Smooth muscle cell (in vitro differentiated cells): Measurements from ENCODE around the gene PTGER1. TPM values are rescaled to one million over a fixed set of nuclear protein-coding genes. Genes with fewer than 3 reads are reported as not detected.

ENCODE experiments used
- DNase-seq: peaks from one replicate; lab custom pipeline; 2025; ENCODE audit not compliant: unreplicated experiment; lab: John Stamatoyannopoulos, UW
- H2AFZ ChIP-seq: fragments of 200-600 bp; sonication (generic); 2 replicates; pipeline ENCODE4 v1.6.0; 2016; ENCODE audit warnings: antibody characterized with exemption, low read depth, mild to moderate bottlenecking
- H3F3A ChIP-seq: fragments of 200-600 bp; sonication (generic); 2 replicates; pipeline ENCODE4 v1.6.0; 2017; ENCODE audit warnings: antibody characterized with exemption, low read depth
- H3K27ac ChIP-seq: fragments of 200-600 bp; sonication (generic); 2 replicates; pipeline ENCODE4 v1.5.1; 2016; ENCODE audit warnings: low read depth, mild to moderate bottlenecking
- H3K27me3 ChIP-seq: fragments of 200-600 bp; sonication (generic); 2 replicates; pipeline ENCODE4 v1.6.1; 2016; ENCODE audit warnings: low read depth, mild to moderate bottlenecking
- H3K36me3 ChIP-seq: fragments of 200-600 bp; sonication (generic); 2 replicates; pipeline ENCODE4 v1.5.1; 2016; ENCODE audit warnings: low read depth
- H3K4me1 ChIP-seq: fragments of 200-600 bp; sonication (generic); 2 replicates; pipeline ENCODE4 v1.5.1; 2016; ENCODE audit warnings: low read depth
- H3K4me2 ChIP-seq: fragments of 200-600 bp; sonication (generic); 2 replicates; pipeline ENCODE4 v1.6.0; 2016; ENCODE audit warnings: mild to moderate bottlenecking
- H3K4me3 ChIP-seq: fragments of 200-600 bp; sonication (generic); 2 replicates; pipeline ENCODE4 v1.5.1; 2016; ENCODE audit warnings: mild to moderate bottlenecking
- H3K79me2 ChIP-seq: fragments of 200-600 bp; sonication (generic); 2 replicates; pipeline ENCODE4 v1.6.0; 2016; ENCODE audit warnings: low read depth, mild to moderate bottlenecking
- H3K9ac ChIP-seq: fragments of 200-600 bp; sonication (generic); 2 replicates; pipeline ENCODE4 v1.6.0; 2016; ENCODE audit warnings: low read depth
- H3K9me3 ChIP-seq: fragments of 200-600 bp; sonication (generic); replicated peaks from 2 replicates; pipeline ENCODE4 v1.5.1; 2016; ENCODE audit warnings: low read depth
- H4K20me1 ChIP-seq: fragments of 200-600 bp; sonication (generic); 2 replicates; pipeline ENCODE4 v1.6.0; 2016; ENCODE audit warnings: low read depth
- WGBS: methylation state at CpG from one replicate; pipeline ENCODE4 v1.1.7; 2016; ENCODE audit warnings: low lambda C conversion rate; 5-methylcytosine and 5-hydroxymethylcytosine counted together
- polyA plus RNA-seq: library from polyadenylated mRNA; unstranded; fragments of >200 nt; fragmentation: Nextera tagmentation; extraction: Ambion mirVana; gene quantifications from 2 replicates; pipeline ENCODE4 v1.2.1, GENCODE V29; 2016
- total RNA-seq: library from RNA; depleted of rRNA; stranded (reverse); fragments of >200 nt; gene quantifications from 2 replicates; pipeline ENCODE4 v1.2.3, GENCODE V29; 2014
- TF ChIP-seq, protein P1 (sequence below): fragments of 200-600 bp; sonication (generic); IDR thresholded peaks from 2 replicates; pipeline ENCODE4 v1.5.1; 2017; ENCODE audit warnings: borderline replicate concordance, mild to moderate bottlenecking, antibody characterized with exemption; ENCODE audit not compliant: insufficient read depth, poor library complexity, severe bottlenecking

The PTGER1 gene
- total and polyA plus RNA-seq, 2 experiments from 2014 or later = 0.27 to 1.0 TPM

DNA sequence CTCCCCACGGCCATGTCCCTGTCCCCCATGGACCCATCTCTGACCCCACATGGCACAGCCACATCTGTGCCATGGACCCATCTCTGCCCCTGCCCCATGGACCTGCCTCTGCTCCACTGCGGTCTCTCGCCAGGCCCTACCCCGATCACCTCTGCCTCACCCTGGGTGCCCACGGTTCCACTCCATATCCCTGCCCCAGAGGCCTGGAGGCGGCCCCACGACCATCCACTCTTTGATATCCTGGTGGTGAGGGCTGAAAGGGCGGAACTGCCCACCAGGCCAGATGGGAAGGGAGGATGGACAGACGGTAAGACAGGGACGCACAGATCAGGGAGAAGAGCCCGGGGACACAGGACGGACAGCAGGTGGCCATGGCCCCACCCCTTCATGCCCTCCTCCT, 327 bp downstream of the PTGER1 start:
- no peak overlapping the region for H2AFZ ChIP-seq
- H3K9ac ChIP-seq = no peak overlapping the region

DNA sequence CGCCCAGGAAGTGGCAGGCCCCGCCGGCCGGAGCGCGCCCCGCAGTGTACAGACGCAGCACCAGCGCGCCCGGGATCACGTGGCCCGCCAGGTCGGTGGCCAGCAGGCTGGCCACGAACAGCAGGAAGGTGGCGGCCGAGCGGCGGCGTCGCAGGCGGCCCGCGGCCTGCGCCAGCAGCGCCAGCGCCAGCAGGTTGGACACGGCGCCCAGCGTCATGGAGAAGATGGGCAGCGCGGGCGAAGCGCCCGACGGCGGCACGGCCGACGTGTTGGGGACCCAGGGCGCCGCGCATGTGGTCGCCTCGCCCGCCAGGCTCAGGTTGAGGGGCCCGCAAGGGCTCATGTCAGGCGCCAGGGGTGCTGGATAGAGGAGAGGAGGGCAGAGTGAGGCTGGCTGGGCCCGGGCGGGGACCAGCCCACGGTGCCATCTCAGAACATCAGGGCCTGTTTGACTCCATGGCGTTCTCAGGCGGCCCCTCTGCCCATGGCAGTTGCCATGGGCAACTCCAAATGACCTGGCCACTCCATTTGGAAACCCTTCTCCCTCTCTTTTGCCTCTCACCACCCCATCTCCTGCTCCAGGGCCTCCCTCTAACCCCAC, 1.1 kb downstream of the PTGER1 start:
- peaks cover 12% of the 10 kb centered on the region for H3K4me1 ChIP-seq
- H3K27ac ChIP-seq = no peak overlapping the region
- H3K36me3 ChIP-seq = no peaks in the 10 kb centered on the region
- no peak overlapping the region for H3K9ac ChIP-seq
- 97% methylated on average over 52 of the region's 53 CpGs for WGBS
- H3K4me2 ChIP-seq = no peak overlapping the region
- H3K9me3 ChIP-seq = no peaks in the 10 kb centered on the region
- no peaks in the 10 kb centered on the region for H3K27me3 ChIP-seq
- H3K79me2 ChIP-seq = no peaks in the 10 kb centered on the region
- TF ChIP-seq, protein P1, sequence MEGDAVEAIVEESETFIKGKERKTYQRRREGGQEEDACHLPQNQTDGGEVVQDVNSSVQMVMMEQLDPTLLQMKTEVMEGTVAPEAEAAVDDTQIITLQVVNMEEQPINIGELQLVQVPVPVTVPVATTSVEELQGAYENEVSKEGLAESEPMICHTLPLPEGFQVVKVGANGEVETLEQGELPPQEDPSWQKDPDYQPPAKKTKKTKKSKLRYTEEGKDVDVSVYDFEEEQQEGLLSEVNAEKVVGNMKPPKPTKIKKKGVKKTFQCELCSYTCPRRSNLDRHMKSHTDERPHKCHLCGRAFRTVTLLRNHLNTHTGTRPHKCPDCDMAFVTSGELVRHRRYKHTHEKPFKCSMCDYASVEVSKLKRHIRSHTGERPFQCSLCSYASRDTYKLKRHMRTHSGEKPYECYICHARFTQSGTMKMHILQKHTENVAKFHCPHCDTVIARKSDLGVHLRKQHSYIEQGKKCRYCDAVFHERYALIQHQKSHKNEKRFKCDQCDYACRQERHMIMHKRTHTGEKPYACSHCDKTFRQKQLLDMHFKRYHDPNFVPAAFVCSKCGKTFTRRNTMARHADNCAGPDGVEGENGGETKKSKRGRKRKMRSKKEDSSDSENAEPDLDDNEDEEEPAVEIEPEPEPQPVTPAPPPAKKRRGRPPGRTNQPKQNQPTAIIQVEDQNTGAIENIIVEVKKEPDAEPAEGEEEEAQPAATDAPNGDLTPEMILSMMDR = no peak
- DNase-seq = no peak
- H3K4me3 ChIP-seq = no peak overlapping the region
- H3F3A ChIP-seq = no peaks in the 10 kb centered on the region
- H4K20me1 ChIP-seq = peaks cover 18% of the 10 kb centered on the region
- H2AFZ ChIP-seq = no peak overlapping the region

More for the DNA sequence above, 327 bp downstream of the PTGER1 start:
- no peaks in the 10 kb centered on the region for H3F3A ChIP-seq
- H3K4me2 ChIP-seq = peak overlapping the region; percentile 81
- no peaks in the 10 kb centered on the region for H3K9me3 ChIP-seq
- TF ChIP-seq, protein P1 = no peak
- no peak overlapping the region for H3K27ac ChIP-seq
- peaks cover 20% of the 10 kb centered on the region for H4K20me1 ChIP-seq
- no peaks in the 10 kb centered on the region for H3K36me3 ChIP-seq
- 80% methylated on average over 12 of the region's 12 CpGs for WGBS
- H3K4me3 ChIP-seq = peak overlapping the region; percentile 23
- peaks cover 12% of the 10 kb centered on the region for H3K4me1 ChIP-seq
- no peaks in the 10 kb centered on the region for H3K79me2 ChIP-seq
- no peak for DNase-seq
- no peaks in the 10 kb centered on the region for H3K27me3 ChIP-seq

DNA sequence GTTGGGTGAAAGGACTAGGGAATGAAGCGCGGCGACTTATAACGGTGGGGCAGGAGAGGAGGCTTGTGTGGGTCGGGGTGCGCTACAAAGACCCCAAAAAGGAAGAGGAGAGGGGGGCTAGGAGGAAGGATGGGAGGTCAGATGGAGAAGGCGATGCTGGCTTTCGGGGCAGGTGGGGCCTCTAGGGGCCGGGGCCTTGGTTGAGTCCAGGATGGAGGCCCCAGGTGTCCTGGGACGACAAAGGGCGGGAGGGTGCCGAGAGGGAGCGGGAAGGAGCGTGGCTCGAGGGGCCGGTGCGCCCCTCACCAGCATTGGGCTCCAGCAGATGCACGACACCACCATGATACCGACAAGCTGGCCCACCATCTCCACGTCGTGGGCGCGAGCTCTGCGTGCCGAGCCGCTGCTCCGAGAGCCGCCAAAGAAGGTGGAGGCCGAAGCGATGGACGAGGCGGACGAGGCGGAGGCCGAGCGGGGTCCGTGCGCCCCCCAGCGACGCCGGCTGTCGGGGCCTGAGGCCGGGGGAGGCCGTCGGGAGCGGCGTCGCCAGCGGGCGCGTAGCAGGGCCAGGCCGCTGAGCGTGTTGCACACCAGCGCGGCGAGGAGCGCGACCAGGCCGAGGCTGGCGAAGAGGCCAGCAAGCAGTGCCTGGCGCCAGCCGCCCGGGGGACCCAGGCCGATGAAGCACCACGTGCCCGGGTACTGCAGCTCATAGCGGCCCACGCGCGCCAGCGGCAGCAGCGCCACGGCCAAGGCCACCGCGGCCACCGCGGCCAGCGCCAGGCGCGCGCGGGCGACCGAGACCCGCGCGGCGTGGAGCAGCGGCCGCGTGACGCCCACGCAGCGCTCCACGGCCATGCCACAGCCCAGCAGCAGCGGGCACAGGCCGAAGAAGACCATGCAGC, 1.8 kb downstream of the PTGER1 start:
- Histone ChIP-seq H2AFZ (no peak overlapping the region), H3K36me3 (no peaks in the 10 kb centered on the region), H3K4me1 (peaks cover 12% of the 10 kb centered on the region), H3K9me3 (no peaks in the 10 kb centered on the region), H3F3A (no peaks in the 10 kb centered on the region), H3K27ac (no peak overlapping the region), H3K4me2 (no peak overlapping the region), H3K79me2 (no peaks in the 10 kb centered on the region), H3K27me3 (no peaks in the 10 kb centered on the region), H3K9ac (no peak overlapping the region), H3K4me3 (no peak overlapping the region), H4K20me1 (peaks cover 12% of the 10 kb centered on the region)
- 93% methylated on average over 62 of the region's 97 CpGs for WGBS
- DNase-seq = no peak
- TF ChIP-seq, protein P1 = no peak
